NCI-H128 (cell line): ENCODE data around the gene TFPI.
"Not testable (repeated sequence)": the region's sequence is repeated elsewhere in the genome, so short reads cannot be mapped to it uniquely, and the experiment has no call there.

Experiments used
- DNase-seq: peaks from one replicate; lab custom pipeline; 2025; ENCODE audit not compliant: unreplicated experiment; lab: John Stamatoyannopoulos, UW

The TFPI gene

DNA sequence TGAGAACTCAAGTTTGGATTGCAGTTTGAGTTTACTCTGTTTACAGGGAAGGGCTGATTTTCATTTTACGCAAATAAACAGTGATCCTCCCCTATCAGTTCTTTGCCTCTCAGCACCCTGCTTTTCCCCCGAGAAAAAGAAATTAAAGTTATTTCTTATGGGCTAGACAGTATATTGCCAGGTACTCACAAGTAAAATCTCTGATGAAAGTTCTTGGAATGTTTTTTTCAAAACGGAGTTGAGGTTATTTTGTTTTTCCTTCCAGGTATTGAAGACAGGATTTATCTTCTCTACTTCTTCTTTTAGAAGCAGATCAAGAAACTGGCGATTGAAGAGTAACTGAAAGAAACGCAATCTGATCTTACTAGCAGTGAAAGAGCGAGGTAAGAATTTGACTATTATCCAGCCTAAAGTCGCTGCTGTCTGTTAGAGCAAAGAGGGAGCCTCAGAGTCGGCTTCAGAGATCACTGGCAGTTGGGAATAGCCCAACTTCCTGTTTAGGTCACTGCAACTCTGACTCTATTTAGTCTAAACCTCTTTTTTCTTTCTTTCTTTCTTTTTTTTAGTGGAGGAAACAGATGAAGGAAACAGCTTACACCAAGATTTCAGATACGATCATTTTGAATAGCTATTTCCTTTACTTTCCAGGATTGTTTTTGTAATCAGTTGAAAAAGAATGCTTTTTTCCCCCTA lies at the start of gene TFPI:
Gene TFPI, minus strand, starts transcription at position 425 of the 693 bp plus-strand sequence. CDS start 50,667 bp downstream, outside the sequence.
- DNase-seq: no peak

DNA sequence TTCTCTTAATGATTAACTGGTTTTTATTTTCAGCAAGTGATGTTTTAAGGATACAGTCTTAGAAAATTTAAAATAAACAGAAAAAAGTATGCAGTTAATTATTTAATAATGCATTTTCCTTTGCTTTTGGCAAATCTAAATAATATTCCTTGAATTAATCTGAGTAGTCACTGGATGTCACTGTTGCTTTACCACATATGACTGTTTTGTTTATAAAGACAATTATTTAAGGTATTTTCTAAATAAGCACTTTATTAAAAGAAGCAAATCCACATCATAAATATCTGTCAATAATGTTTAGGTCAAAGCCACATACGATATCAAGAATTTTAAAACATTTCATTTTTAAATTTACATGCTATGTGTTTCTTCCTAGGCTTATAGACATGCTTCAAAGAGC lies 40.6 kb upstream of the TFPI start:
- no peak for DNase-seq

- DNase-seq: no peak
Measured at GRCh38 chr2:187593697-187594096, 39.5 kb upstream of the TFPI start.

GRCh38 chr2:187593098-187593497 lies 38.9 kb upstream of the TFPI start:
- no peak for DNase-seq

DNA sequence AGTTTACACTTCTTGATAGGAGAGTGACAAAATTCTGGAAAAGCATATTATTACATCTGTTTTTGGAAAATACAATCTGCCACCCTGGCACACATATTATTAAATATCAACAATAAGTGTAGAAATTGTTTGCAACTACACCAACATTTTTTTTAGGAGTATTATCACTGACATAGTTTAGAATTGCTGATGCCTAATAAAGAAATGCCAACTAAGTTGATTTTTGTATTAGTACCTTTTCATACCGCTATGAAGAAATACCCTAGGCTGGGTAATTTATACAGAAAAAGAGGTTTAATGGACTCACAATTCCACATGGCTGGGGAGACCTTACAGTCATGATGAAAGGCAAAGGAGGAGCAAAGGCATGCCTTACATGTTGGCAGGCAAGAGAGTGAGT lies 35.9 kb upstream of the TFPI start:
- DNase-seq: no peak

- DNase-seq: no peak
Measured at GRCh38 chr2:187586011-187586641, 31.9 kb upstream of the TFPI start.

DNA sequence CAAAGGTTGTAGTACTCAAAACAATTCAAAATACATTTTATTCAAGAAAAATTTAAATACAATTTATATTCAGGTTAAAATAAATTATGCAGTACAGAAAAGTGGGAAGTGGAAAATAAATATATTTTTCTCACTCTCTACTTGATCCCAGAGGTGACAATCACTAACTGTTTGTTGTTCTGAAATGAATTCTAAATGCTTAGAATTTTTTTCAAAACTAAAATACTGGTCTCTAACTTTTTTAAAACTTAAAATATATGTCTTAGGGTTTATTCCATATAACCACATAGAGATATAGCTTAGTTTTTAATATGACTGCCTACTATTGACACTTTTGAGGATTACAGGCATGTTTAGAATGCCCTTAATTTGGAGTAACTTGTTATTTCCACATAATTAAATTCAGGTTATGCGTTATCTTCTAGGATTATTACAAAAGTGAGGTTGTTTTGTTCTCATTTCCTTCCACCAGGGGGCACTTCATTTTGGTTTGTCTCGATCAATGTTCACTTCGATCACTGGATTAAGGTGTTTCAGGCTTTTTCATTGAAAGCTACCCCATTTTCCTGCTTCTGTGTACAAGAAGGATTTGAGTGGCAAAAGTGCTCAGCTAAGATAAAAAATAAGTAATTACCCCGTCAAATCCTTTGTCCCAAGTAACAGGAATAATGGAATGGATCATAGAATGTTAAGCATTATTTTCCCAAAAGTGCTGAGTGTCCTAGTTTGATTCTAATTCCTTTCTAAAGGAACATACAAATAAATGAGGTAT lies 27.1 kb upstream of the TFPI start:
- DNase-seq: no peak

DNA sequence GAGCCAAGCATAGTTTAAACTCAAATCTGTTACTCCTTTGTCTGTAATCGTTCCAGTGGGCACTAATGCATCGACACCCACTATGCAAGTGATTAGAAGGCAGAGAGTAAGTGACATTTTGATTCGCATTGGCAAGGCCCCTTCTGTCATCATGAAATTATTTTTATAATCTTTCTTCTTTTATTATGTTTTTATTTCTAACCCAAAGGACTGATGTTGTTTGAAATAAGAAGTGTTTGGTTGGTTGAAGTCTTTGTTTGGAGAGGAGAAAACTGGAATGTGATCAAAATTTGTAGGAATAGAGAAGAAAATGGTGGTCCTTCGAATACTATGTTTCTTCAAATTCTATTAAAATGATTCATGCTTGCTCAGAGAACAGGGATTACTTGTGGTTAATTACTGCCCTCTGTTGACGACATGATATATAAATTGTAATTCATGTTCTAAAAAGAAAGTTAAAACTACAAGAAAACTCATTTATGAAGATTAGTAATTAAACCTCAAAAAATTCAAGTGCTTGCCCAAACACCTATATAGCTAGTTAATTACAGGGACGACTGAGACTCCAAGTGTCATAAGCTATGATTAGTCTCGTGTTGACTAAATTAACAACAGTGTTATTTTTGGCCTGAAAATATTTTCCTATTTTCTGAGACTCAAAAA lies 26.4 kb upstream of the TFPI start:
- no peak for DNase-seq

- DNase-seq: no peak
Measured at GRCh38 chr2:187577310-187577709, 23.1 kb upstream of the TFPI start.

DNA sequence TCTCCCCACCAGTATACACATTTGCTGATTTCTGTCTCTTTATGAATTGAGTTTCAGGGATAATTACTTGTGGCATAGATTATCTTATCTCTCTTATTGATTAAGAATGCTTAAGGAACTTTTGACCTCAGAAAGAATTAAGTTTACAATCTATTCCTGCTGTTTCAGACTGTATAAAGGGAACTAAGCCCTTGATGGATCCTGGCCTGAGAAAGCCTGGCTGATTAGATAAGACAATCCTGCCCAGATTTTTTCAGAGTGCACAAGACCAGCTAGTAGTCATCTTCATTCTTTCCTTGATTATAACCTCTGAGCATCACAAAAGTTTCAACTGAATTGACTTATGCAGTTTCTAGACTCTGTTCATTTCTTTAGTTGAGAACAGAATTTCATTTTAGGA lies 22.7 kb upstream of the TFPI start:
- no peak for DNase-seq

DNA sequence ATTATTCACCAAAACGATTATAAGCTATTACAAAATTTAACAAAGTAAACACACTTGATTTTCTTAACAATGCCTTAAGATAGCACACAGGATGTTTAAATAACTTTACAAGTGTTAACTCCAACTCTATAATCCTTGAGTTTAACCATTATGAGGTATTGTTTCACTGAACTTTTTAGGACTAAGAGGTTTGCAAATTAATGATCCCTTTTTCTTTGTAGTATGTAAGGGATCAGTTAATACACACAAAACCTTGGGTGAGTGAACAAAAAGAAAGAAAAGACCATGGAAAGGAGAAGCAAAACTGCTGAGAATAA lies 21.5 kb upstream of the TFPI start:
- no peak for DNase-seq

- DNase-seq: no peak
Measured at GRCh38 chr2:187574969-187575750, 20.9 kb upstream of the TFPI start.

- no peak for DNase-seq
Measured at GRCh38 chr2:187573722-187574121, 19.5 kb upstream of the TFPI start.

DNA sequence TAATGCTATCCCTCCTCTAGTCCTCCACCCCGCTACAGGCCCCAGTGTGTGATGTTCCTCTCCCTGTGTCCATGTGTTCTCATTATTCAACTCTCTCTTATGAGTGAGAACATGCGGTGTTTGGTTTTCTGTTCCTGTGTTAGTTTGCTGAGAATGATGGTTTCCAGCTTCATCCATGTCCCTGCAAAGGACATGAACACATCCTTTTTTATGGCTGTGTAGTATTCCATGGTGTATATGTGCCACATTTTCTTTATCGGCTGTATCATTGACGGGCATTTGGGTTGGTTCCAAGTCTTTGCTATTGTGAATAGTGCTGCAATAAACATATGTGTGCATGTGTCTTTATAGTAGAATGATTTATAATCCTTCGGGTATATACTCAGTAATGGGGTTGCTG lies 17.8 kb upstream of the TFPI start:
- DNase-seq: not testable (repeated sequence)

DNA sequence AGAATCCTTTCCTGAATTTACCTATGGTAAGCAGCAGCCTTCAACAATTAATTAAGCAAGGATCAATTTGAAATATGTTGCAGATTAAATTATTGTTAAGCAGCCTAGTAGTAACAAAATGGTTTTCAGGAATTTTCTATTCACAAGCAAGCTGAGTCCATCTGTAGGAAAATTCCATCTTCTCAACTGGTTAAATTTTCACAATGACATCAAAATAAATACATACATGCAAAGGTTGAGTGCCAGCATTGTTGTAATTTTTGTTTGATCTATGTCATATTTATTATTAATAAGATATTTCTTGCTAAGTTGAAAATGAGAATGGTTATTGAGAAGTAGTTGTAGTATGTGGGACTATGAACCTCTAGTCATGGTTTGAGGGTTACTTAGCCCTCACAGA lies 15.3 kb upstream of the TFPI start:
- no peak for DNase-seq

DNA sequence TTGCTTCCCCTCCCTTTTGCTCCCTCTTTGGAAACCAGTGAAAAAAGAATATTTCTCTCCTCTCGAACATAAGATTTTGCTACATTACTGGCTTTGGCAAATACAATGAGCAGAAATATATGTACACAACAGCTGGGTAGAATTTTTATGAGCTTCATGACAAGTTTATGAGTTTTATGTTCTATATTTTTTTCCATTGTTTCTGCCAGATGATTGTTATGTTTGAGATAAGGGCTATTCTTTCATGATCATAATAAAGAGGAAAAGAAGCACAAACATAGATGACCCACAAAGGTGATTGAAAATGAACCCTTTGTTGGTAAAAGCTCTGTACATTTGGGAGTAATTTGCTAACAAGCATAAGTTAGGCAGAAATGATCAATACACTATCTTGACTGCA lies 14.8 kb upstream of the TFPI start:
- no peak for DNase-seq

GRCh38 chr2:187567126-187567525 lies 12.9 kb upstream of the TFPI start:
- DNase-seq: no peak

DNA sequence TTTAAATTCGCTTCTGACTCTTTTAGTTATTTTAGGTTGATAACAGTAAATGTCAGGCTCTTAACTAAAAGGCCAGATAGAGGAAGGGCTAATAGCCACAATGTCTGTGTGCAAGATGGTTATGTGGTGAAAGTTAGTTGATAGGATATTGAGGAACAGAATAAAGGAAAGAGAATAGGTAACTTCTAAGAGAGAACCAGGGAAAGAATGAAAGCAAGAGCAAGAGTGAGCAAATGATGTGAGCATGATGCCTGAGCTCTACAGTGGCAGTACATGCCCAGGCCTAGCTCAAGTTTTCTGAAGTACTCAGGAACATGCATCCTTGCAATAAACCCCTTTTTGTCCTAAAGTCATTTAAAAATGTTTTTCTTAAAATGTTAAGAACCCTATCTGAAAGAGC lies 12.5 kb upstream of the TFPI start:
- DNase-seq: no peak

DNA sequence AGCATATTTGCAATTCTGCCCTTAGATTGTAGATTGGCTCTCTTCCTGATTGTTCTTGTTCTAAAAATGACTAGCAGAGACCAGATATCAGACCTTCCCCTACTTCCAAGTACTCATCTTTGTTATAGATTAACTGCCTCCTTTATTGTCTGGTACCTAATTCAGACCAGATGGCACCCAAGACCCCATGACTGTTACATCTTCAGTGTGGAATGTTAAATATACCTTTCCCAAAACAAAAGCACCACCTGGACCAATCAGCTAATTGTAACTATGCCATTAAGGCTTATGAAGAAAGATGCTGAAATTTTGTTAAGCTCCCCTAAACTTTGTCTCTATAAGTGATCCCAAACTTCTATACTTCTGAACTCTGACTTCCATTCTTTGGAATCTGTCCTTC lies 12.0 kb upstream of the TFPI start:
- no peak for DNase-seq

DNA sequence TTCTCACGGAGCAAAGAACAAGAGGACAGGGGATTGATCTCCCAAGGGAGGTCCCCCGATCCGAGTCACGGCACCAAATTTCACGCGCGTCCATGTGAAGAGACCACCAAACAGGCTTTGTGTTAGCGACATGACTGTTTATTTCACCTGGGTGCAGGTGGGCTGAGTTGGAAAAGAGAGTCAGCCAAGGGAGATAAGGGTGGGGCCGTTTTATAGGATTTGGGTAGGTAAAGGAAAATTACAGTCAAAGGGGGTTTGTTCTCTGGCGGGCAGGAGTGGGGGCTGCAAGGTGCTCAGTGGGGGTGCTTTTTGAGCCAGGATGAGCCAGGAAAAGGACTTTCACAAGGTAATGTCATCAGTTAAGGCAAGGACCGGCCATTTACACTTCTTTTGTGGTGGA lies 11.4 kb upstream of the TFPI start:
- not testable (repeated sequence) for DNase-seq

DNA sequence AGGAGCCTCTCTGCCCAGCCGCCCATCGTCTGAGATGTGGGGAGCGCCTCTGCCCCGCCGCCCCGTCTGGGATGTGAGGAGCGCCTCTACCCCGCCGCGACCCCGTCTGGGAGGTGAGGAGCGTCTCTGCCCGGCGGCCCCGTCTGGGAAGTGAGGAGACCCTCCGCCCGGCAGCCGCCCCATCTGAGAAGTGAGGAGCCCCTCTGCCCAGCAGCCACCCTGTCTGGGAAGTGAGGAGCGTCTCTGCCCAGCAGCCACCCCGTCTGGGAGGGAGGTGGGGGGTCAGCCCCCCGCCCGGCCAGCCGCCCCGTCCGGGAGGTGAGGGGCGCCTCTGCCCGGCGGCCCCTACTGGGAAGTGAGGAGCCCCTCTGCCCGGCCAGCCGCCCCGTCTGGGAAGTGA lies 2.3 kb upstream of the TFPI start:
- DNase-seq: not testable (repeated sequence)
